ENCODE data around the gene IMMP1L. TPM values are rescaled to one million over a fixed set of nuclear protein-coding genes. Genes with fewer than 3 reads are reported as not detected.

The IMMP1L gene
- total RNA-seq, 3 donors from 2014 or later, result 23.9 to 66.3 (median 27.2) TPM

DNA sequence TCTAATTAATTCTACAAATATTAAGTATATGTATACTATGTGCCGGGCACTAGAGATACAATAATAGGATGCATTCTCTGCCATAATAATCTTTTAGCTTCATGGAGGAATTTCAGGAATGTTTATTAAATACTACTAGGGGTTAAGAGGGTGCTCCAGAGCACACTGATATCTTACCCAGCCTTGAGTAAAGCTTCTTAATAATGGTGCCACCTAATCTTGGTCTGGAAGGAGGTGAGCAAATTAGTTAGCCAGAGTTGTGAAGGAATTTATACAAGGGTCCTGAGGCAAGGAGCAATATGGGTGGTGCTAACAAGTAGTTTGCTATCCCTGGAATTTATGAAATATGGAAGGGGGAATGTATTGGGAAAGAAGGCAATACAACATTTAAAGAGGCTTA lies 21.9 kb upstream of the IMMP1L start:
- Histone ChIP-seq H3K36me3 (no peaks in the 10 kb centered on the region), H3K27me3 (no peaks in the 10 kb centered on the region), H3K4me3 (no peak overlapping the region), H3K9me3 (no peaks in the 10 kb centered on the region), H3K4me1 (no peaks in the 10 kb centered on the region), H3K27ac (no peak overlapping the region)
- intact Hi-C loops (cut with DNase I; ENCODE audit: low total_unique reads), result loop anchor here (5.0 kb wide), 1 partner anchor 271 kb away; no protein-coding TSS in a partner anchor
- DNase-seq (ENCODE audit: low spot score in 2 of 2), result no peak
- TF ChIP-seq POLR2AphosphoS5 (IDR thresholded peaks at IDR 0.05) (no peak), POLR2A (IDR thresholded peaks at IDR 0.05) (no peak), CTCF (IDR thresholded peaks at IDR 0.05) (no peak)

DNA sequence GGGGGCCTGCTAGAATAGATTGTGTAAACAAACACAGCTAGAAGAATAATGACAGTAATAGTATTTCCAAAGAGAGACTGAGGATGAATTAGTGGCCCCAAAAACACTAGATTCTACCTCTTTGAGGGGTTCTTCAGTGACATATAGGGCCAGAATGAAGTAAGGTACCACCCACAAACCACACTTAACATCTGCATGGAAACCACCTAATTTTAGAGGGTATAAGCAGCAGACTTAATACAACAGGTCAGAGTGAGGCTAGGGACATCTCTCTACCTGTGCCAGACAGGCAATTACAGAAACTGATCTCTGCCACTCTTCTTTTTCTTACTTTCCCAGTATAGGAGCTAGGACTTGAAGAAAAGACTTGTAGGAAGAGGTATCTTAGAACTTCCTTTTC lies 20.3 kb upstream of the IMMP1L start:
- Histone ChIP-seq H3K27ac (no peak overlapping the region), H3K36me3 (no peaks in the 10 kb centered on the region), H3K4me3 (no peak overlapping the region), H3K27me3 (no peaks in the 10 kb centered on the region), H3K9me3 (no peaks in the 10 kb centered on the region), H3K4me1 (no peaks in the 10 kb centered on the region)
- intact Hi-C loops (cut with DNase I; ENCODE audit: low total_unique reads), result loop anchor here (5.0 kb wide), 1 partner anchor 273 kb away; no protein-coding TSS in a partner anchor
- DNase-seq (ENCODE audit: low spot score in 2 of 2), result no peak
- no peak for TF ChIP-seq POLR2A (IDR thresholded peaks at IDR 0.05)
- TF ChIP-seq POLR2AphosphoS5 (IDR thresholded peaks at IDR 0.05), result no peak
- no peak for TF ChIP-seq CTCF (IDR thresholded peaks at IDR 0.05)

DNA sequence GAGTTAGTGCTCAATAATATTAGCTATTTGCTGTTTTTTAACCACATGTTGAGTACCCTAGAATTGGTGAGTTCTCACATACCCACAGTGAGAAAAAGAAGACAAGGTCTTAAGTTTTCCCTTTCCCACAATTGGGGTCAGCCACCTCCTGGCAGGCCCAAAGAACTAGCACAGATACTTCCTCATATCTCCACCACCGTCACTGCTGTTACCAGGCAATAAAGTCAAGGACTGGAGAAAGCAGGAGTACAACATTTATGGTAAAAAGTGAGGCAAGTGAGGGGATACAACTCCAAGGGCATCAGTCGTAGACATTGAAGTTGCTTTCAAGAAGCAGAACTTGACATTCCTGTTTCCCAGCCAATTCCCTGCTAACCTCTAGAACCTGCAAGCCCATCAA lies 19.8 kb upstream of the IMMP1L start:
- no peaks in the 10 kb centered on the region for H3K27me3 ChIP-seq

GRCh38 chr11:31521497-31522150 lies 12.2 kb upstream of the IMMP1L start:
- Histone ChIP-seq H3K4me3 (no peak overlapping the region), H3K36me3 (no peaks in the 10 kb centered on the region), H3K27me3 (no peaks in the 10 kb centered on the region), H3K9me3 (no peaks in the 10 kb centered on the region), H3K27ac (no peak overlapping the region), H3K4me1 (no peaks in the 10 kb centered on the region)
- TF ChIP-seq POLR2A (IDR thresholded peaks at IDR 0.05) (no peak), CTCF (IDR thresholded peaks at IDR 0.05) (no peak), POLR2AphosphoS5 (IDR thresholded peaks at IDR 0.05) (no peak)
- intact Hi-C loops (cut with DNase I; ENCODE audit: low total_unique reads), result no loop called here
- no peak for DNase-seq (ENCODE audit: low spot score in 2 of 2)

More for the DNA sequence above, 19.8 kb upstream of the IMMP1L start:
- intact Hi-C loops (cut with DNase I; ENCODE audit: low total_unique reads), result no loop called here
- Histone ChIP-seq H3K9me3 (no peaks in the 10 kb centered on the region), H3K36me3 (no peaks in the 10 kb centered on the region), H3K4me1 (no peaks in the 10 kb centered on the region), H3K4me3 (no peak overlapping the region), H3K27ac (no peak overlapping the region)
- DNase-seq (ENCODE audit: low spot score in 2 of 2), result no peak
- no peak for TF ChIP-seq POLR2A (IDR thresholded peaks at IDR 0.05)

DNA sequence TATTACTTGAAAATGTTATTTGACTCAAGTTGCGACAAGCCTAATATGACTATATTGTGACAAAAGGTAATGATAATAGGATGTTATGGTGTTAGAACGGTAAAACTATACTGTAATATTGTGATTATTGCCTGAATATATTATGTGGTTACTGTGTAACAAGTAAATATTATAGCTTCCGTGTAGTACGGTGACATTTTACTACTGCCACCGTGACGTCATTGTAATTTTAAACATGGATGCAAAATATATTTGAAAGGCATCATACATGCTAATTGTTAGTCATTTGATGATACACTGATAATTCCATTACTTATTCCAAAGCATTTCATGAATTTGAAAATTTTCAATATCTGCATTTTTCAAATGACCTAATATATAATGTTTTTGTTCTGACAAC lies 2.7 kb upstream of the IMMP1L start:
- H3K36me3 ChIP-seq, result no peaks in the 10 kb centered on the region
- no peak overlapping the region for H3K4me3 ChIP-seq
- no peaks in the 10 kb centered on the region for H3K27me3 ChIP-seq
- H3K27ac ChIP-seq, result no peak overlapping the region
- intact Hi-C loops (cut with DNase I; ENCODE audit: low total_unique reads), result no loop called here
- DNase-seq (ENCODE audit: low spot score in 2 of 2), result no peak
- H3K9me3 ChIP-seq, result no peaks in the 10 kb centered on the region
- H3K4me1 ChIP-seq, result peaks cover 0 to 6% of the 10 kb centered on the region in 2 donors
- TF ChIP-seq CTCF (IDR thresholded peaks at IDR 0.05) (no peak), POLR2A (IDR thresholded peaks at IDR 0.05) (no peak), POLR2AphosphoS5 (IDR thresholded peaks at IDR 0.05) (no peak)

Measured in breast epithelium (tissue), 4 donors.